Measurements from ENCODE around the gene ANTKMT.
"Not testable (repeated sequence)": the region's sequence is repeated elsewhere in the genome, so short reads cannot be mapped to it uniquely, and the experiment has no call there.

The ANTKMT gene

DNA sequence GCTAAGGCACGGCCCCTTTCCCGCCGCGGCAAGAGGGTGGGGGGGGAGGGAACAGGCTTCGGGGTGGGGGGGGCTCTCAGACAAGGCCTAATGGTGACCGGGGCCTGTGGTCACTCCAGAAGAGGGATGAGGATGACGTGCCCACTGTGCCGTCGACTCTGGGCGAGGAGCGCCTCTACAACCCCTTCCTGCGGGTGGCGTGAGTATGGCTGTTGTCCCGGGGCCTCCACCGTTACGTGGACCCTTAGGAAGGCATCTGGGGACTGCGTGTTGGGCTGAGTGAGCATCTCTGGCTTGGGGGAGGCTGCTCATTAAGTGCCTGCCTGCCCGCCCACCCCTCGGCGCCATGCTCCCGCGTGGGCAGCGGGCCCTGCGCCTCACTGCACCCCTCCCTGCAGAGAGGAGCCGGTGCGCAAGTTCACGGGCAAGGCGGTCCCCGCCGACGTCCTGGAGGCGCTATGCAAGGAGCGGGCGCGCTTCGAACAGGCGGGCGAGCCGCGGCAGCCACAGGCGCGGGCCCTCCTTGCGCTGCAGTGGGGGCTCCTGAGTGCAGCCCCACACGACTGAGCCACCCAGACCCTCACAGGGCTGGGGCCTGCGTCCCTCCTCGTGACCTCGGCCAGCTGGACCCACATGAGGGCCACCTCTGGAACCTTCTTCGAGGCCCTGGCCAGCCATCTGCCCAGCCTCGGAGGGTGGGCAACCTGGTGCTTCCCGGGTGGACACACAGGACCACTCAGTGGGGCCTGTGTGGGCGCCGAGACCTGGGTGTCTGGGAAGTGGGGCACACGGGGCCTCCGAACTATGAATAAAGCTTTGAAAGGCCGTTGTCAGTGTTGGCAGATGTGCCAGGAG lies 8.2 kb downstream of the ANTKMT start:
- DNase-seq = no peak

DNA sequence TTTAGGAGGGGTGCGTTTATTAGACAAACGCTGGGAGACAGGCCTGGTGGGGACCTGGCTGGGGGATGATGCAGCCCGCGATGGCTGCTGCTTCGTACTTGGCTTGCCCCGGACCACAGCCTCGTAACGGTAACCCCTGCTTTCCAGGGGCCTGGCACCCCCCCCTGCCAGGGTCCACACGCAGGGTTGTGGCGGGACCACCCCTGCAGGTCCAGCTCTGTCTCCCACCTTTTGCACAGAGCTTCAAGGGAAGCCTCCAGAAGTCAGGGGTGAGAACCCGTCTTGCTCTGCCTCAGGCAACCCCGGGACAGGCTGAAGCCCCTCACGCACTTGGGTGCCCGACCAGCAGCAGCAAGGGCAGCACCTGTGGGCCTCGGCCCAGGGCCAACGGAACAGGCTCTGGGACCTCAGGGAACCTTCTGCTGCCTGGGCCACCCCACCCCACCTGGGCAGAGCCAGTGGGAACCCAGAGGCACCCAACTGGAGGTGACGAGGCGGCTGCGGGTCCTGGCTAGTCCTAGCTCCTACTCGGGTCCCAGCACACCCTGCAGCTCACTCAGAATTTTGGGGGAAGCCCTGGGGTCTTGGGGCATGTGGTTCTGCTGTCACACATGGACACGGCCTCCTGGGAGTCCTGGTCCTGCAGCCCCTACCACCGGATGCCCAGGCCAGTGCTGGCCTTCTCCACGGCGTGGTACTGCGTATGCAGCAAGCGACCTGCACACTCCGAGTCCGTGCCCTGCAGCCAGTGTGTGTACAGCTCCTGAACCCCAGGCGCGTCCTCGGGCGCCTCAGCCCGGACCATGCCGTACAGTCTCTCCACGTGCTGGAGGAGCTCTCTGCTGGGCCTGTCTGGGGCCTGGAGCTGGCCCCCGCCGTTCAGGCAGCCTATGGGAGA lies 9.1 kb downstream of the ANTKMT start:
- no peak for DNase-seq

DNA sequence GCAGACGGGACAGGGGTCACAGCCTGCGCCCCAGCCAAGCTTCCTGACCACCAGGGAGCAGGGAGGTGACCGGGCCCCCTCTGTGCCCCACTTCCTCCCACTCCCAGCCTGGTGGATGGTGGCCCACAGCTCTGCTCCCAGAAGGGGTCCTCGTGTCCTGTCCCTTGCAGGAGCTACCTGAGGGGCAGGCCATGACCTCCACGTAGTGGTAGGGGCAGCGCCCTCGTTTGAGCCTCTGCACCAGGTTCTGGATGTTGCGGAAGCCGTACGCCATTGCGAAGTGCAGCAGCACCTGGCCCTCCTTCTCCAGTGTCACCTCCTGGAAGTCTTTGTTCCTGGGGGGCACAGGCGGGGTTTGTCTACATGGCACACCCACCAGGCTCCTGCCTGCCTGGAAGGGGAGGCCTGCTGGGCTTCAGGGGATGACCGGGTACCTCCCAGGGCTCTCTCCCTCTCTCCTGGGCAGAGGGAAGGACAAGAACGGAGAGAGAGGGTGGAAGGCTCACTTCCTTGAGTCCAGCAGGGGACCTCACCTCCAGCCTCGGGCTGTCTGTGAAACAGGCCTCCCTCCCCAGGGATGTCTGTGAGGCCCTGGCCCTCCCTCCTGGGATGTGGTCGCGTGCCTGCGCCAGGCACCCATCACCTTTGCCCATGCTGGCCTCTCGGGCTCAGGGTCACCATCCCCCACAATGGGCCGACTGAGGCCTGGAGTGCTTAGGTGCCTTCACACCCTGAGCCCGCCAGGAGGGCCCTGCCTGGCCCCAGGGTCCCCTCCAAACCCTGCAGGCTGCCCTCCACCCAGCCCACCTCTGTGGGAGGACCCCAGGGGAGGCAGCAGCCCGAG lies 9.9 kb downstream of the ANTKMT start:
- no peak for DNase-seq

DNA sequence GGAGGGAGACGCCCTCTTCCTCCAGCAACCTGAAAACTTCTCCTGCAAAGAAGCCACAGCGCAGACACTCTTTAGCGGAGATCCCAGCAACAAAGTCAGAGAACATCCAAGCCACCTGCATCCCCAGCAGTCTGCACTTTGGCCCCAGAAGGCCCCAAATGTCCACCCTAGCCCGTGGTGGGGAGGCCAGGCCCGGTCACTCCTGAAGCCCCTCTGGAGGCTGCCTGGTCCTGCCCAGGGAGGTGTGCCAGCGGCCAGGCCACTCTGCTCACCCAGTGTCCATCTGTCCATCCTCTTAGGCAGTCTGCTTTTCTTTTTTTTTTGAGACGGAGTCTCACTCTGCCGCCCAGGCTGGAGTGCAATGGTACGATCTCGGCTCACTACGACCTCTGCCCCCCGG lies 11.4 kb downstream of the ANTKMT start:
- no peak for DNase-seq

DNA sequence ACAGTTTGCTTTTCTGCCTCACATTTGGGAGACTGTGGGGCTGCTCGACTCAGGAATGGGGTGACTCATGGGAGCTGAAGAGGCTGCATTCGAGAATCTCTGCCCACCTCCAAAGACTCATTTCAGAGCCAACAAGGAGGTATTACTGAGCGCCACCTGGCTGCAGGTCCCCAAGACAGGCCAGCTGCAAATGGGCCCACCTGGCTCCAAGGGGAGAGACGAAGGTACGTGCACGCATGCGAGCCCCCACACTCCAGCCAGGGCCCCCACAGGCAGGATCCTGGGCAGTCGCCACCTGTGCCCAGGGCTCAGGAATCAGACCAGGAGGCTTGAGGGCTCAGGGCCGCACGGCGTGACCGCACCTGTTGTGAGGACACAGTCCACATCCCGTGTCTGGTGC lies 12.0 kb downstream of the ANTKMT start:
- no peak for DNase-seq

DNA sequence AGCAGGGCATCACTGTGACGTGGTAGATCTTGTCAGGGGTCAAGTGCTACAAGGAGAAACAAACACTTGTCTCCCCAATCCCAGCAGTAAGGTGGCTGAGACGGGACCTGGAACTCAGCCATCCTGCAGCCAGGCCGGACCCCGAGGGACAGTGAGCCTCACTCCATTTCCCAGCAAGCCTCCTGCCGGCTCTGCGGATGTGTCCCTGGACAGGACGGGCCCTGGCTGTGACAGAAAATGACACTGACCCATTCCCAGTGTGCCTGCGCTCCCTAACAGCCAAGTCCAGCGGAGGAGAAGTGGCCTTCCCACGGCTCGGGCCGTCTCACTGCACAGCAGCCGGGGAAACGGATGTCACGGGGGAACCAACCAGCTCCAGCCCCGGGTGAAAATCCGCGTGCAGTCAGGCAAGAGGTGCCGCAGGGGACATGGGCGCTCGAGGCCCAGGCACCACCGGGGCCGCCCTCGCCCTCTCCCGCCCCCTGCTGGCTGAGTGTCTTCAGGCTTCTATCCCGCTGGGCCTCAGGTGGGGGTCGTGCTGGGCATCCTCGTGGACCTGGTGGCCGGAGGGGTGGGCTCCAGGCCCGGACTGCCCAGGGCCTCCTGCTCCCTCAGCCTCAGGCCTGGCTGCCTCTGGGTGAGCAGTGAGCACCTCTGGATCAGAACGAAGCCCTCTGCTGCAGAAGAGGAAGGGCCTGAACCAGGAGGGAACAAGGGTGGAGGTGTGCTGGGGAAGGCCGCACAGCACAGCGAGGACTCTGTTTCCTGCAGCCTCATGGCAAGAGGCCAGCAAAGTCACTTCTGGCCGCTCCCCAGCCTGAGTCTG lies 12.6 kb downstream of the ANTKMT start:
- DNase-seq = no peak

DNA sequence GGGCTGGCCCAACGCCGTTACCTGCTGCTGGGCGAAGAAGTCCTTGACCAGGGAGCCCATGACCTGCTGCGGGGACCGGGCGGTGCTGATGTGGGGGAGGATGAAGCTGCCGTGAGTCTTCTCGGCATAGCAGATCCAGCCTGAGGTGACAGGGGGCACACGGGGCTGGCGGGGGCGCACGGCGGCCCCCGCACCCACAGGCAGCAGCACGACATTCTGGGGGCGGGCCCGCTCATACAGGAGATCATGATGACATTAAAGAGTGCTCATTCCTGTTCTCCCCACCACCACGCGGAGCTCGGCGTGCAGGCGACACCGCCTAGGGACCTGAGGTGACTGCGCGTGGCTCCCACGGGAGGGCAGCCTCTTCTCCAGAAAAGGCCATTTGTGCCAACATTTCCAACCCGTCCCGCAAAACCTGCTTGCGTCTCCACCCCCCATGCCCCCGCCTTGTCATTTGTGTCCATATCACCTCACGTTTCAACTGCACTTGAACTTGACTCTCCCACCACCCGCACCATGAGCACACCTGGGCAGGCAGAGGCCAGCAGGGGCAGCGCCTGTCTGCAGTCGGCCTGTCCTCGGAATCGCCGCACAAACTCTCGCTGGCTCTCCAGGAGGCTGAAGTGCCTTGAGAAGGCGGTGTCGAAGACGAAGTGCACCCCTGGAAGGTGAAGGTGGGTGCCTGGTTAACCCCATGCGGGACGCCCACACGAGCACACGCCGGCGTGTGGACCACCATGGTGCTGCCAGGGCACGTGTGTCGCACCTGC lies 13.4 kb downstream of the ANTKMT start:
- DNase-seq = no peak

DNA sequence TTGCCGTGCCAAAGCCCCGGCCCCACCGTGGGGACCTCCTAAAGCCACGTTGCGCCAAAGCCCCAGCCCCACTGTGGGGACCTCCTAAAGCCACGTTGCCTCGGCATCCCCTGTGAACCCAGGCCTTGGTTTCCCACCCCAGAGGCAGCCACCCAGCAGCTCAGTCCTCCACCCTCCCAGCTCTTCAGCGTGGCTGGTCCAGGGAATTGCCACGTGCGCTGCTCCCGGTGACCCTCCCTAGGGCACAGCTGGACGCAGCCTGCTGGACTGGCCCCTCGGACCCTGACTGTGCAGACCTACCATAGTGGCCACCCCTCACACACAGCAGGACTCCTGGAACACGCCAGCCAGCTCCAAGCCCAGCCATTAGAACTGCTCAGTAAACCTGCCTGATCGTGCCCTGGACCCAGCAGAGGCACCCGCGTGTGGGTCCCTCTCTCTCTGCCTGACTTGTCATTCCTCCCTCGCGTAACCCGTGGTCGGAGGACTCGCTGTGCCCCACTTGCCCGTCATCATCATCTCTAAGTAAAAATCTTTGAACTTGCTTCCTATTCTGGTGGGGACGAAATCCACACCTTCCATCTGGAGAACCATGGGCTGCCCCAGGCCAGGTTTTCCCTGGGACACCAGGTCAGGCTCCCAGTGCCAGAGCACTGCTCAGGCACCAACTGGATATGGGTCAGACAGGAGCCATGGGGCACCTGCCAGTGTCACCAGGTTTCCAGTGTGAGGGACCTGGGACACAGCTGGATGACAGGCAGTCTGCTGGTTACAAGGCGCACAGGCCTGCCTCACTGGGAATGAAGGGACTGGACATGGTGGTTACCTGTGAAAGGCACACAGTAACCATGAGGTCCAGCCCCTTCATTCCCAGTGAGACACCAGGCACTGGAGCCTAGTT lies 14.3 kb downstream of the ANTKMT start:
- DNase-seq = no peak

DNA sequence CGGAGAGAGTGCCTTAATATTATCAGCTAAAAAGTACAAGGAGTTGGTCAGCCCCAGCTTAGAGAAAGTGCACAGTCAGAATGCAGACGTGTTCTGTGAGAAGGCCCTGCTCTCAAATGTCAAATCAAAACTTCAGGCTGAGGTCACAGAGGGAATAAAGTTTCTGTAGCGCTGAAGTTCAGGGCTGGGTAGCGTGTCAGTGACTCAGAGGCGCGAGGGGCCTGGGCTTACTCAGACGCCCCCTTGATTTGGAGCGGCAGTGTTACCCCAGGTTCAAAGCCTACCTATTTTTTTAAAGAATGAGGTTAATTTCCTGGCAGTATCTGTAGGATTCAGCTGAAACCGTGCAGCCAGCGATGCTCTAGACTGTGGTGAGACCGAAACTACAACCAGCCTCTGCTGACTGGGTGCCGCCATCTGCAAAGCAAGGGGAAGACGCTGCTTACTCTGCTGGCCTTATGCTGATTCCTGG lies 15.1 kb downstream of the ANTKMT start:
- DNase-seq = no peak

DNA sequence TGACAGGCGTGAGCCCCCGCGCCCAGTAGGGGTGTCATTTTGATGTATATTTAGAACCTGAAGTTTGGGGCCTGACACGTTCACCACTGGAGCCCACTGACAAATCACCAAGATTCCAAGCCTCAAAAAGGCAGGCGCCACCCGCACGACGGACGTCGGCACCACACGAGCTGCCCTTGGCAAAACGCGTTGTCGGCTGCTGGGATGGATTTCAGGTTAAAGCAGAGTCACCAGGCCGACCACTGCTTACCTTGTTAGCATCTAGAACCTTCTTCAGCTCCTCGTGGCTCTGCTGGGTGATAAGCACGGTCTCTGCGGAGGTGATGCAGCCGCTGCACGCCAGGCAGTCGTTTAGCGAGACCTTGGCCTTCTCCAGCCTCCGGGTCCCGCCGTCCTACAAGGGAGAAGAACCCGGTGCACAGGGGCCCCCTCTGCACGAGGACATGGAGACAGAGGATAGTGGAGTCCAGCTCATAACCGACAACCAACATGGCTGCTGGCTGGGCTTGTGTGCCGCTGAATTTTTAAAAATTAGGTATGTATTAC lies 16.1 kb downstream of the ANTKMT start:
- no peak for DNase-seq

DNA sequence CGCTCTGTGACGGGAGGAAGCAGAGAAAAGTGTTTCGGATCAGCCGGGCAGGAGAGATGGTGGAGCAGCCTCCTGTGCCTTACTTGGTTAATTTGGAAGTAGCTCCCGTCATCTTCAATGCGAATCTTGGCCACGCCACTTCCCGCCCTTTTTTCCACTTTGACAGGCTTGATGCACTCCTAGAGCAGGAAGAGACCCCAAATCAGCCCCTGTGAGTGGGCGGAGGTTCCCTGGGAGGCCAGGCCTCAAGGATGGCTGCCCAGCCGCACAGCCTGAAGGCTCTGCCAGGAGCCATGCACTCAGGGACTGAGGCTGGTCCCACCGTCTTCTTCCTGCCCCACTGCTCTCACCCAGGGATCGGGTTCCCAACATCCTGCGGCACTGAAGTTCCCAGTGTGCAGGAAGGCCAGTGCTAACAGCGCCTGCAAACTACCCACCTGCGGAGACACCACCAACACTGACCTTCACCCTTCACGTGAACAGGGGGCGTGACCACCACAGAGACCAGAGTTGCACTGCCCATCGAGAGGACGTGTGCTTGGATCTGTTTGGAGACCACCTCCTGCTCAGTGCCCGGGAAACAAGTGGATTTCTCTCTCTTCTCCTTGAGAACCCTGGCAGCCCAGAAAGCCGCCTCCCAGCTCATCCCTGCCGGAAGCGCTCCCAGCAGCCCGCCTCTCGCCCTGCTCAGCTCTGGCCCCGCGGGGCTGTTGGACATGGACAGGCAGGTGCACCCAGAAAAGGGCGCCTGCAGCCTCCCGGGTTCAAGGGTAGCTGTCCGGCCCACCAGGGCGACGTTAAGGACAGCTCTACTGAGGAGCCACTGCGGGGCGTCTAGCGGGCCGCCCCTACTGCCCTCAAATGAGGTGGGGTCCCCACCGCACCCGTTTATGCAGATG lies 18.9 kb downstream of the ANTKMT start:
- no peak for DNase-seq

DNA sequence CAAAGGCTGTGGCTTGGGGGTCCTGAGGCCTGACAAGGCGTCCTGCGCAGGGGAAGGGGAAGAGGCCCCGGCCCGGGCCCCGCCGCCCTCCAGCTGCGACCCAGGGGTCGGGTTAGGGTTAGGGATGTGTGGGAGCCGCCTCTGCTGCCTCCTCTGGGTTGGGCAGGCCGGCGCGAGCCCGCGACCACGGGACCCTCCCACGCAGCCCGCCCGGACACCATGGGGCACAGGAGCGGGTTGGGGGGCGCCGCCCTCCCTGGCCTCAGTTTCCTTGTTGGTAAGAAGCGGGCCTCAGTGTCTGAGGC lies 19.5 kb downstream of the ANTKMT start:
- DNase-seq = no peak

DNA sequence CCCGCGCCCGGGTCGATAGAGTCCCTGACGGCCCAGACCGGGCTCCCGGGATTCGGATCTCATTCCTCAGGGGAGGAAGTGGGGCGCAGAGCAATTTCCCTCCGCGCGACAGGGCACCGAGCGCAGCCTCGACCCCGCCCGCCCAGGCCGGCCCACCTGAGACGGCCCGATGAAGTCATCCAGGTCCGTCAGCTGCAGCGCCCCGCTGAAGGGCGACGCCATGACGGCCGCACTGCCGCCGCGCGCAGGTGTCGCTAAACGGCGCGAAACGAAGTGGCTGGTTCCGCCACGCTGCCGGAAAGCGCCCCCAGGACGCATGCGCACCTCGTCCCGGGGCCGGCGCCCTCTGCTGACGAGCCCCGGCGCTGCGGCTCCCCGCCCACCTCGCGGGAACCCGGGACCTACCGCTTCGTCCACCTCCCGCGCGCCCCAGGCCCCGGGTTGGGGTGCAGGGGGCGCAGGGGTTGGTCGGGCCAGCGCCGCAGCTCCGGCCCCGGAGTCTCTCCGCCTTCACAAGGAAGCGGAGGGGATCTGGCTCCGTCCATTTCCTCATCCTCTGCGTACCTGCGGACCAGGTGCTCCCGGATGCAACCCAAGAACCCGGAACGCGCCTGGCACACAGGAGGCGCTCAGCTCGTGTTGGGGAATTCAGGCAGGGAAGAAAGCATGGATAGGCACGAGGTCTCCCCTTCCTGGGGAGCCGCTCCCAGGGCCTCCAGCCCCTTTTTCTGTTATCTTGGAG lies 20.0 kb downstream of the ANTKMT start, which contains the start of gene CIAO3:
Gene CIAO3 (minus strand): TSS at position 234 of the 742 bp plus-strand sequence. CDS start 12 bp downstream, at position 222.
- DNase-seq = peak; percentile 89

DNA sequence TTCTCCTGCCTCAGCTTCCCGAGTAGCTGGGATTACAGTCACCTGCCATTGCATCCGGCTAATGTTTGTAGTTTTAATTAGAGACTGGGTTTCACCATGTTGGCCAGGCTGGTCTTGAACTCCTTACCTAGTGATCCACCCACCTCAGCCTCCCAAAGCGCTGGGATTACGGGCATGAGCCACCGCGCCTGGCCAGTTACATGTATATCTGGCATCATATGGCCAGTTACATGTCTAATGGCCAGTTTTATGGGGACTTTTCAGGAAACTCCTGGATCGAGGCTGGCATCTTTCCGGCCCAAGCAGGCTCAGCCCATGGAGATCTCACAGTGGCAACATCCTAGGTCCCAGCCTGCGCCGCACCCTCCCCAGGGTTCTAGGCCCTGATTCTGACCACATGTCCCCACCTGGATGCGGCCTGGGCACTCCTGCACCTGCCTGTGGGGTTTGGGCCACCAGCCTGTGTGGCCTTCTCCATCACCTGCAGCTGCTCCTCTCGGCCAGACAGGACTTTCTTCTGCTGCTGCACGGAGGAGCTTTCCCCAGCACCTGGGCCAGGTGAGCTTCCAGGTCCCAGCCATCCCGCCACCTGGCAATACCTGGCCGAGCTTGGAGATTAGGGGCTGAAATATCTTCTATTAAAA lies 21.2 kb downstream of the ANTKMT start:
- no peak for DNase-seq

DNA sequence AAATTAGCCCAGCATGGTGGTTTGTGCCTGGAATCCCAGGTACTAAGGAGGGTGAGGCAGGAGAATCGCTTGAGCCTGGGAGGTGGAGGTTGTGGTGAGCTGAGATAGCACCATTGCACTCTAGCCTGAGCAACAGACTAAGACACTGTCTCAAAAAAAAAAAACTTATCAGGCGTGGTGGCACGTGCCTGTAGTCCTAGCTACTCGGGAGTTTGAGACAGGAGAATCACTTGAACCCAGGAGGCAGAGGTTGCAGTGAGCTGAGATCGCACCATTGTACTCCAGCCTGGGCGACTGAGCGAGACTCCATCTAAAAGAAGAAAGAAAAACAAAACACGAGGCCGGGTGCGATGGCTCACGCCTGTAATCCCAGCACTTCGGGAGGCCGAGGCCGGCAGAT lies 21.9 kb downstream of the ANTKMT start:
- DNase-seq = not testable (repeated sequence)

DNA sequence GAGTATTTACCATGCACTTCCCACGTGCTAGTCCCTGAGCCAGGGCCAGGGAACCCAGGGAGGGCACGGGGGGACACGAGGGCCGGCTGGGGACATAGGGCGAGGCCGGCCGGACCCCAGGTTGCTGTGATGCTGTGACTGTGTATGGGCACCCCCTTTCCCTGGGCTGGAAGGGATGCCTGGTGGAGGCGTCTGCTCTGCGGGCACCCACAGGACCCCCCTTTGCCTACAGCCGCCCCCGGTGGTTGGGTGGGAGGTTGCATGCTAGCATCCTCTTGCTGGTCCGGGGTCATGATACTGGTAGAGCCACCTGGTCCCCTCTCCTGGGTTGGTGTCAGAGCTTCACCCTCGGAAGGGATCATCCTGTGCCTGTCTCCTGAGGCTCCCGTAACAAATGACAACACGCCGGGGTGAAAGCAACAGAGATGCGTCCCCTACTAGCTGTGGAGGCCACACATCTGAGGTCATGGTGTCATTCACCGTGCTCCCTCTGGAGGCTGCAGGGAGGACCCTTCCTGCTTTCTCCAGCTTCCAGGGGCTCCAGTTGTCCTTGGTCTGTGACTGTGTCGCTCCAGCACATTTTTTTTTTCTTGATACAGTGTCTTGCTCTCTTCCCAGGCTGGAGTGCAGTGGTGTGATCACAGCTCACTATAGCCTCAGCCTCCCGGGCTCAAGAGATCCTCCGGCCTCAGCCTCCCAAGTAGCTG lies 23.0 kb downstream of the ANTKMT start:
- no peak for DNase-seq

DNA sequence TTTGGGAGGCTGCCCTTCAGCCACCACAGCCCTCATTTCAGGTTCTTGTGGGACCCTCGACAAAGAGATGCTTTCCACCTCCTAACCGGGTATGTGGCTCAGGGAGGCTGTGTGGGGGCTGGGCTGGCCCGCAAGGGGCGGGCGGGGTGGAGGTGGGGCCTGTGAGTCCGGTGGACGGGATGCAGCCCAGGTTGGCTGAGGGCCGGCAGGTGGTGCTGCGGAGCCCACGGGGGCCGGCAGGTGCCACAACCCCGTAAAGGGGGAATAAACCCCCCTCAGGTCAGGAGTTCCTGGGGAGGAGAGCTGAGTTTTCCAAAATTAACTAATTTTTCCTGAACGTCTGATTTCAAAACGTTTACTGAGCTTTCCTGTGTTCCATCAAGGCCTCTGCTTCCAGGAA lies 24.8 kb downstream of the ANTKMT start:
- DNase-seq = no peak
